Activated CD8-positive, alpha-beta memory T cell treated with anti-CD3 and anti-CD28 coated beads for 4 hours (primary cell): Measurements from ENCODE around the gene DCDC2C.
"Not testable (repeated sequence)": the region's sequence is repeated elsewhere in the genome, so short reads cannot be mapped to it uniquely, and the experiment has no call there.

Experiments
- DNase-seq, 2 donors: peaks; one replicate each; pipeline ENCODE4 v3.0.0-alpha.2; 2020; ENCODE audit warnings: low read depth in 2 of 2

Gene DCDC2C

GRCh38 chr2:3771576-3771975 lies 68.2 kb downstream of the DCDC2C start:
- DNase-seq = no peak

DNA sequence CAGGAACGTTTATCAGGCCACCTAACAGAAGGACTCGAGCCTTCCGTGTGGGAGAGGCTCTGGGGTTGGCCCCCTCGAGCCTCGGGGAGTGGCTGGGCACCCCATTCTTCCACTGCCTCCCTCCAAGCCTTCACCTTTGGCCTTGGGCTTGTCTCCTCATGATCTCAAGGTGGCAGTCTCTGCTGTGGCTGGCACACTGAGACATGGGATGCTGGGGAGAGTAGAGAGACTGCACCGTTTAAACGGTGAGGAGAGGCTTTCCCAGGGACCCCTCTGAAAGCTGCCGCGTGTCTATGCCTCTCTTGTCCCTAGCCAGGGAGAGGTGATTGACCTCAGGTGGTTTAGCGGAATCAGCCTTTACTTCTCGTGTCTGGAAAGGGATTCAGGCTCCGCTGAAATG lies 71.0 kb downstream of the DCDC2C start:
- no peak for DNase-seq

GRCh38 chr2:3776311-3776710 lies 72.9 kb downstream of the DCDC2C start:
- no peak for DNase-seq

- no peak for DNase-seq
These were observed 74.6 kb downstream of the DCDC2C start for GRCh38 chr2:3777966-3778365.

- DNase-seq = no peak
These were observed 75.6 kb downstream of the DCDC2C start for GRCh38 chr2:3778851-3779495.

DNA sequence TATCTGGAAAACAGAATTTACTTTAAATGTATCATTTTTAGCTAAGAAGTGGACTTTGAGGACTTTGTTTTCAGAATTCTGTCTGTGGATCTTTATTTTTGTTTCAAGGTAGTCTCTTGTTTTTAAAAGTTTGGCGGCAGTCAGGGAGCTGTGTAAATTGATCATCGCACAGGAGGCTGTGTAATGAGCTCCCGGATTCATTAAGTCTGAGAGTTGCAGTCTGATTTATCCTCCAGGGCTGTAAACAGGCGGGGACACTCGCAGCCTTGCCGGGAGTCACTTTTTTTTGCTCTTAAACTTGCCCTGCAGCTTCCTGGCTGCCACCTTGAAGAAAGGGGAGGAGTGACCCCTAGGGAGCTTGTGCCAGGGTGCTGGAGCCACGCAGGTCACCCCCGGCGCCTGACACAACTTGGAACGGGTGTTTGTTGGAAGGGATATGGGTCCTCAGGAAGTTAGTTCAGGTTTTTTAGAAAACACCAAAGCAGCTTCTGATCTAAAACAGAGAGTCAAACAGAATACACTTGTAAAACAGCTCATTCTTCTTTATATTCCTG lies 76.2 kb downstream of the DCDC2C start:
- DNase-seq = no peak

GRCh38 chr2:3780477-3781402 lies 77.4 kb downstream of the DCDC2C start:
- peak in 1 of 2 donors; percentile 13 for DNase-seq

DNA sequence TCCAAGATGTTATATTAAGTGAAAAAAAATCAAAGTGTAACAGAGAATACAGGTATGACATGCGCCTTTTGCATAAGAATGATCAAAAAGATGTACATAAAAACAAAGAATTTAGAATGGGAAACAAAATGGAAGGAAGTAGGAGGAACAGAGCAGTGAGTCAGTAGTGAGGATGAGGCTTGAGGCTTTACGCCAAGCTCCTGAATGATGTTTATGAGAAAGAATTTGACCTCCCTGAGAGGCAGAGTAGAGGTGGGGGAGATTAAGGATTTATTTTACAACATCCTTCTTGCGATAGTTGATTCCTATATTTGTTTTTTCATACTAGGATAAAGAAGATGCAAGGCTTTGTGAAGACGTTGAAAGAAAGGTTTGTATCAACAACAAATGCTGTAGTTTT lies 81.4 kb downstream of the DCDC2C start:
- DNase-seq = no peak

- DNase-seq = no peak
These were observed 82.0 kb downstream of the DCDC2C start for GRCh38 chr2:3785220-3785889.

- DNase-seq = no peak
These were observed 82.5 kb downstream of the DCDC2C start for GRCh38 chr2:3785890-3786273.

GRCh38 chr2:3787768-3788167 lies 84.4 kb downstream of the DCDC2C start:
- no peak for DNase-seq

- no peak for DNase-seq
These were observed 85.9 kb downstream of the DCDC2C start for GRCh38 chr2:3789256-3789655.

- DNase-seq = no peak
These were observed 89.9 kb downstream of the DCDC2C start for GRCh38 chr2:3793249-3793648.

DNA sequence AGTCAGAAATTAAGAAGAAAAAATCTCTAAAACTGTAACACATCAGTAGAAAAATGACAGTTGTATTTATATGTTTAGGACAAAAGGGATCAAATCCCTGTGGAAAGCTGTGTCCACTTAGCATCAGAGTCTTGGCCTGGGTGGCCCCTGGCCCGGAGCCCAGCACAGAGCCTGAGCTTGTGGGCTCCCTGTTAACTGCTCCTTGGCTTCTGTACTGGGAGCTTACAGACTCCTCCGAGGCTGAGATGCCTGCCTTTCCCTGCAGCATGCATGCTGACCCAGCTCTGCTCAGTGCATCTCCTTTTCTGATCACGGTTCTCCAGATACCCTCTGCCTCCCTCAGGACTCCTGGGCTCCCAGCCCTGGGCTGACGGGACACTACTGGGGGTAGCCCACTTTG lies 98.1 kb downstream of the DCDC2C start:
- DNase-seq = no peak

- DNase-seq = no peak
These were observed 102.0 kb downstream of the DCDC2C start for GRCh38 chr2:3805201-3805939.

- DNase-seq = no peak
These were observed 102.8 kb downstream of the DCDC2C start for GRCh38 chr2:3806168-3806567.

DNA sequence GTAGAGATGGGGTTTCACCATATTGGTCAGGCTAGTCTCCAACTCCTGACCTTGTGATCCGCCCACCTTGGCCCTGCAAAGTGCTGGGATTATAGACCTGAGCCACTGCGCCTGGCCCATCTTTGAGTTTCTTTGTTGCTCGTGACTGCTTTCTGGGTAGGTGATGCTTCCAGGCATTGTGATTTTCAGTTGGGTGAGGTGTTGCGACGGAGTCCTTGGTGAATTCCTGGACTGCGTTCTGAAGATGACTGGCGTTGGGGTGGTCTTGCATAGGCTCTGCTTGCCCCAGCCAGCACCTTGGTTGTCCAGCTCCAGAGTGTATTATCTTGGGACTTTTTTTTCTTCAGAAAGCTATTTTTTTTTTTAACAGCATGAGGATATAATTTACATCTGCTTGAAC lies 103.4 kb downstream of the DCDC2C start:
- no peak for DNase-seq

DNA sequence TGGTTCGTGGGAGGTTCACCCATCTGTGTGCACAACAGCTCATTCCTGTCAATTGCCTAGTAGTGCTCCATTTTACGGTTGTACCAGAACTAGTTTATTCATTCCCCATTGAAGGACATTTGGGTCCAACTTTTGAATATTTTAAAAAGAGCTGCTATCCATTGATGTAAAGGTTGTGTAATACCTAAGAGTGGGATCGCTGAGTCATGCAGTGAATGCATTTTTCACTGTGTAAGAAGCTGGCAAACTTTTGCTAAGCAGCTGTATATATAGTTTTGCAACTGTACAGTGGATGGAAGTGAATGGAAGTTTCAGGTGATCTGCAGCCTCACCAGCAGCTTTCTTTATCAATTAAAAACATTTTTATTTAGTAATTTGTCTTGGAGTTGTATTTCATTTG lies 104.5 kb downstream of the DCDC2C start:
- no peak for DNase-seq

DNA sequence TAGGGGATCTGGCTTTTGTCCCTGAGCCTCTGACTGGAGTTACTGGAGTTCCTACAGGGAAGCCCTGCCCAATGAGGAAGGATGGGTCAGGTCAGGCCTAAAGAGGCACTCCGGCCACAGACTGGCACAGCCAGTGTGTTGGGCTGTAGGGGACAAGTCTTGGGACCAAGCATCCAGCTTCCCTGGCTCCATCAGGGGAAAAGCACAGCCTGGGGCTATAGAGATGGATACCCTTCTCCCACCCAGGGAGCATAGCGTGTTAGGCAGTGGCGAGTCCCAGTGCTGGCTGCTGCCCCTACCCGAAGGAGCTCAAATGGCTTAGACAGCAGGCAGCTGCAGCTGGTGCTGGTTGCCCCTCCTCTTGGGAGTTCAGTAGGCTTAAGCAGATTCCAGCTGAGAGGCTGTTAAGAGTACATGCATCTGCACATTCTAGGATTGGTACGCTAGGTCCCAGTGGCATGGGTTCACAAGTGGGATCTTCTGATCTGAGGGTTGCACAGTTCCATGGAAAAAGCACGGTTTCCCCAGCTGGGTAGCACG lies 111.4 kb downstream of the DCDC2C start:
- DNase-seq = no peak

- DNase-seq = not testable (repeated sequence)
These were observed 113.8 kb downstream of the DCDC2C start for GRCh38 chr2:3817144-3817543.

GRCh38 chr2:3823748-3824147 lies 120.4 kb downstream of the DCDC2C start:
- no peak for DNase-seq
